ENCODE results near the gene MUC4.
"Not testable (repeated sequence)": the region's sequence is repeated elsewhere in the genome, so short reads cannot be mapped to it uniquely, and the experiment has no call there.

MUC4 gene

DNA sequence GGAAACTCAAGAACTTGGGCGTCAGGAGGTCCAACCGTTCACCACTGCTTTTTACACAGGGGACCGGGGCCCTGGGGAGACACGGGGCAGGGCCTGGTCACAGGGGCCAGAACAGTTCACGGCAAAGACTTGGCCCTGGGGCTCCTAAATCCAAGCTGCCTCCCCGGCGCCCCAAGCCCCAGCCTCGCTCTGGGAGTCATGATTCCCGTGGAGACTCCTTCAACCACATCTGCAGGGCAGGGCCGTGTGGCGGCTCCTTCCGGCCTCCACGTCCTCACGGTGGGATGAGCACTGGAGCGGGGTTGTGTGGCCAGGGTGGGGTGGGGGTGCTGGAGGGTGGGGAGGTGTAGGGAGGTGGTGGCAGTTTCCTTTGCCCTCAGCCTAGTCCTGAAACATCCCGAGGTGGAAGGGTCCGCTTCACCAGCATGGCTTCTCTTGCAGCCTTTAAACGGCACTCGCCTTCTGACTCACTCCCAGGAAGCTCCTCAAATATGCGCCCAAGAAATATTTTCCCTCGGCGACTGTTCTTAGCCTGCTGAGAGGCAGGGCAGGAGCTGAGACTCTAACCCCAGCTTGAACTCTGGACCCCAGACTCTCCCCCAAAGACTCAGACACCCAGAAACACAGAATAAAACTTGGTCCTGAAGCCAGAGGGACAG lies 1.8 kb downstream of the MUC4 start:
- no peak for DNase-seq

DNA sequence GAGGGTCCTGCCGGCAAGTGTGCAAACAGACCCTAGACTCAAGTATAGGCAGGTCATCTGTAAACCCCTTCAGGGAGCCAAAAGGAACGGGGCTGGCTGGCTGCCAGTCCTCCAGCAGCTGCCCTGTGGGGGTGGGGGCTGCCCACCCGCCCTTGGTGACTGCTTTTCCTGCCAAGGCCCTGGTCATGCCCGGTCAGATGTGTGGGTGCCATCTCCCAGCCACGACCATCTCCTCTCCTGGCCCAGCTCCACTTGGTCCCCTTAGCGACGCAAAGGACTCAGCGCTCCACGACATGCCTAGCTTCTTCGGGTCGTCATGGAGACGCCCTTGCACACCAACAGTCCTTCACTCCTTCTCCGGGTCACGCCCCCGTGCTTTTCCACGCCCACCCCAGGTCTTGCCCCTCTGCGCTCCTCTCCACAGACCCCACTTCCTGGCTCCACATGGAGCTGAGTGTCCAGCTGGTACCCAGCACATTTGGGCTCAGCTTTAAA lies 2.4 kb downstream of the MUC4 start:
- no peak for DNase-seq

DNA sequence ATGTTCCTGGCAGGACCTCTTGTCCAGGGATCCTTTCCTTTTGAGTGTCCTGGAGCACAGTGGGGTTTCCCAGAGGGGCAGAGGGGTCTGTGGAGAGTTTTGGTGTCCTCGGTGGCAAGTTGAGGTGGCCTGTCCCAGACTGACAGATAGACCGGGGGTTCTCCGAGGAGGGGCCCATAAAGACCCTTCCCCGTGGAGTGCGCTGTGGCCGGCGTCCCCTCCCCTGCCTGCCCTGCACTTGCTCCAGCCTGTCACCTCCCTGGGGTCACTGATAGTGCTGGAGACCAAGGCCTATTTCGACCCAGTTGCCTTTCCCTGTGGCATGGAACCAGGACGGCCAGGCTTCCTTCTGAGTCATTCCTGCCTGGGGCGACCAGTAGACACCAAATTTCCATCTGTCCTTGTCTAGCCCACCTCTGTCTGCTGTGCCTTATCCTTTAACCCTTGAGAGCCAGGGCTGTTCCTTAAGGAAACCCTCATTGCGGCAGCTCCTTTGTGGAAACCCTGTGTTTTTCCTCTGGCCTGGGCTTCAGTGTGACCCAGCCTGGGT lies 2.9 kb downstream of the MUC4 start:
- no peak for DNase-seq

DNA sequence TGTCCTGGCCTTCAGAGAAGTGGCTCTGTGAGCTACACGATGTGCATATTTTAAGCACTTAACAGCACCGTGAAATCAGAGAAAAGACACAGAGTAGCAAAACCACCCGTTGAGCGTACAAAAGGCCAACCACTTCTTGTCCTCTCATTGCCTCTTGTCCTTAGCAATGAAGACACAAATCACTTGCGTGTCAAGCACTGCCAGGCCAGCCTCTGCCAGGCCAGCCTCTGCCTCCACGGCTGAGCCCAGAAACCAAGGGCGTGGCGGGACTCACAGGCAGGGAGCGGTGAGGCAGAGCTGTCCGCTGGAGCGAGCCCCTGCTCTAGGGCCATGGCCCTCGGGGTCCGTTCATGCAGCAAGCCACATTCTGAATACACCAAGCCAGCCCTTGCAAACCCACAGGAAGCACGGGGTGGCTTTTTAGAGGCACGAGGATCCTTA lies 4.0 kb downstream of the MUC4 start:
- DNase-seq: no peak

DNA sequence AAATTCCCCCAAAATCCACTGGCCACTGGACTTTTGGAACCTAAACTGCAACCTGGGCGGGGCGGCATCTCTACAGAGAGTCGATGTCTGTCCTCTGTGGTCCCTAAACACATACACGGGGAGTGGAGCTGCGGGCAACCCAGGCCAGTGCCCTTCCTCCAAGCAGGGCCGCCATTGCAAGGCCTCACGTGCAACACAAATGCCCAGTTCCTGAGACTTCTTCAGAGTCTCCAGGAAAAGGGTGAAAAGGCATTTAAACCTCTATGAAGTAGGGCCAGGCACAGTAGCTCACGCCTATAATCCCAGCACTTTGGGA lies 4.9 kb downstream of the MUC4 start:
- no peak for DNase-seq

DNA sequence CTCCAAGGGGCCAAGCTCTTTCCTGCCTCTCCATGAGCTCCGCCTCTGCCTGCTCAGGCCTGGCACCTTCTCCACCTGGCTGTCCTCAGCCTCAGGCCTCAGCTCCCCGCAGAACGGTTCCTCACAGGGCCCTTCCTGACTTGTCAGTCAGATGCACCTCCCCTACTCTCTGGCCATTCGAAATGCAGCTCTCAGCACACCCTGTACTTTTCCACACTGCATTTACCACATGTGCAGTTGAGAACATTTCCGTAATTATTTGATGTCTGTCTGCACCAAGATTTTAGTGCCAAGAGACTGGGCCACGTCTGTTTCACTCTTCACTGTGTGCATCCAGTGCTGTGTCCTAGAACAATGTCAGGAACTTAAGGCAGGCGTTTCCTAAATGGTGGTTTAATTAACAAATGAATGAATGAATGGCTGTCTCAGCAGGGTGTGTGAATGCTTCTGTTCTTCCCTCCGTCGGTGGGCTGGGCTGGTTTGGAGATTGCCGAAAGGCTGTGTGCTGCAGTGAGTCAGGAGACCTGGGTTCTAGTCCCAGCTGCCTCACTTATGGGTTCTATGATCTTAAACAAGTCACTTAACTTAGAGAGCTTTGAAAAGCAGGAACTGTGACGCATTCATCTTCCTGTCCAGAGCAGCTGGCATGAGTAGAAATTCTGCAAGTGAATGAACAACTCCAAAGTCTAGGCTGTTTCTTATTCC lies 5.4 kb downstream of the MUC4 start:
- DNase-seq: no peak

DNA sequence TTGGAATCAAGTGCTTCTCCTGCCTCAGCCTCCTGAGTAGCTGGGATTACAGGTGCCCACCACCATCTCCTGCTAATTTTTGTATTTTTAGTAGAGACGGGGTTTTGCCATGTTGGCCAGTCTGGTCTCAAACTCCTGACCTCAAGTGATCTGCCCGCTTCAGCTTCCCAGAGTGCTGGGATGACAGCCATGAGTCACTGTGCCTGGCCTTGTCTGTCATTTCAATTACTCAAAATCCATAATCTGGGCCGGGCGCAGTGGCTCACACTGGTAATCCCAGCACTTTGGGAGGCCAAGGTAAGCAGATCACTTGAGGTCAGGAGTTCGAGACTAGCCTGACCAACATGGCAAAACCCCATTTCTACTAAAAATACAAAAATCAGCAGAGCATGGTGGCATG lies 6.1 kb downstream of the MUC4 start:
- not testable (repeated sequence) for DNase-seq

DNA sequence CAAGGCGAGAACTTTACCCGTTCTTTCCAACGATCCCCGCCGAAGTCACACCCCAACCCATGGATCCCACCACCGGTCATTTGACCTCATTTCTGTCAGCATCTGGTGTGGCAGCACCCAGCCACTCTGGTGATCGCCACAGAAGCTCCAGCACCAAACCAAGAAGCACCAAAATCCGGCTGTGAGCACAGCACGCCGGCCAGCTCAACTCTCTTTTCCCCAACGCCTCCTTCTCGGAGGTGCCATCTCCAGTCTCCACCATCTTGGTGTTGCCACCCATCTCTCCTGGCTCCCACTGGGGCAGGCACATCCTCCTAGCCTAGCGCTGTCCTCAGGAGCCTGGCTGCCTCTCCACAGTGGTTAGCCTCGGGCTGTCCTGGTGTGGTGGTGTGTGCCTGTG lies 6.5 kb downstream of the MUC4 start:
- no peak for DNase-seq

DNA sequence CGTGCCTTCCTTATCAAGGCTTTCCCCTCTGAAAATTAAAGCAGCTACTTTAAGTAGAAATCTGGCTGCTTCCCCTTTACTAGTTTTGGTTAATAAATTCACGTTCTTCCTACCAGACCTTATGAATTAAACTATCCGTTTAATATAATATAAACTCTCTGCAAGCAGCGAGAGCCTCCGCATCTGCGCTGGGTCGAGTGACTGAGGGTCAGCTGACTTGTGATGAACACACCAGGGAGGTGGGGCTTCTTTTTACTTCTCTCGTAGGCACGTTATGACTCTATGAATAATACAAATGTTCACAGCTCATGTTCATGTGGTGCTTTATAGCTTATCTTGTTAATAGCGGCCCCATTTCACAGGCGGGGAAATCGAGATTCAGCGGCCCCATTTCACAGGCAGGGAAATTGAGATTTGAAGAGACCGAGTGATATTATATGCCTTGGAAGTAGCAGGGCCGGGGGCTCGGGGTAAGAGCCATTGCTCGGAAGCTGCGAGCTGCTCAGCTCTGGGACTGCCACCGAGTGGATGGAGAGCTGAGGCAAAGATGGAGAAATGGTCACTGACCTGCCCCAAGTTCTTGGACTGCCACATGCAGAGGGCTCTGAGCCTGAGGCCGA lies 8.3 kb downstream of the MUC4 start:
- no peak for DNase-seq

DNA sequence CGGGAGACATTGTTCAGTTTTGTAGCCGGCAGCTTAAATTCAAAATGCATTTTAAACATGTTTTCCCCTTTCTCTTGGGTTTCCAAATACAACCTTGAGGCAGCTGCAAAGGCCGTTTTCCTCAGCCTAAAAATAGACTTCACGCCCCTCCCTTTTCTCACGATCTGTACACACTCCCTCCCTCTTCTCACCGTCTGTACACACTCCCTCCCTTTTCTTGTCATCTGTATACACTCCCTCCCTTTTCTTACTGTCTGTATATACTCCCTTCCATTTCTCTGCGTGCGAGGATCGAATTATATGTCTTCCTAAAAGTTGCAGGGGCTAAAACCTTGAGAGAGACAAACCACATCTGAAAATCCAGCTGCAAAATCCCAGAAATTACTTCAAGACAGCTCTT lies 8.9 kb downstream of the MUC4 start:
- no peak for DNase-seq

DNA sequence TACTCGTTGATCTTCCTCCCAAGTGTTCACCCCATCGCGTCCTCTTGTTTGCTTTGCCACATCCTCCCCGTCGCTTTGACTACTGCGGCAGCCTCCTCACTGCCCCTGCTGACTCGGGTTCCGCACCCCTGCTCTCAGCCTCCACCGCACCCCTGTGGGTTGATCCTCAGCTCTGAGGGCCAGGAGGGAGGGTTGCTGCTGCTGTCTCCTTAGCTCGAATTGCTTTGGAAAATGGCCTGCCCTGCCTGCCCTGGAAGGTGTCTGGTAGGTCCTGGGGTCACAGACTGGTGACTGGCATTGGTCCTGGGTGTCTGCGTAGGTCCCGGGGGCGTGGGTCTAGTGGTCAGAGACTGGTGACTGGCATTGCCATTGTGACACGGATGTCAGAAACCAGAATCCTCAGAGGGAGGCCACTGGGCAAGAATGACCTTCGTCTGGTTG lies 9.4 kb downstream of the MUC4 start:
- peak in 4 of 6 experiments; percentile 5 to 45 (median 34) for DNase-seq

DNA sequence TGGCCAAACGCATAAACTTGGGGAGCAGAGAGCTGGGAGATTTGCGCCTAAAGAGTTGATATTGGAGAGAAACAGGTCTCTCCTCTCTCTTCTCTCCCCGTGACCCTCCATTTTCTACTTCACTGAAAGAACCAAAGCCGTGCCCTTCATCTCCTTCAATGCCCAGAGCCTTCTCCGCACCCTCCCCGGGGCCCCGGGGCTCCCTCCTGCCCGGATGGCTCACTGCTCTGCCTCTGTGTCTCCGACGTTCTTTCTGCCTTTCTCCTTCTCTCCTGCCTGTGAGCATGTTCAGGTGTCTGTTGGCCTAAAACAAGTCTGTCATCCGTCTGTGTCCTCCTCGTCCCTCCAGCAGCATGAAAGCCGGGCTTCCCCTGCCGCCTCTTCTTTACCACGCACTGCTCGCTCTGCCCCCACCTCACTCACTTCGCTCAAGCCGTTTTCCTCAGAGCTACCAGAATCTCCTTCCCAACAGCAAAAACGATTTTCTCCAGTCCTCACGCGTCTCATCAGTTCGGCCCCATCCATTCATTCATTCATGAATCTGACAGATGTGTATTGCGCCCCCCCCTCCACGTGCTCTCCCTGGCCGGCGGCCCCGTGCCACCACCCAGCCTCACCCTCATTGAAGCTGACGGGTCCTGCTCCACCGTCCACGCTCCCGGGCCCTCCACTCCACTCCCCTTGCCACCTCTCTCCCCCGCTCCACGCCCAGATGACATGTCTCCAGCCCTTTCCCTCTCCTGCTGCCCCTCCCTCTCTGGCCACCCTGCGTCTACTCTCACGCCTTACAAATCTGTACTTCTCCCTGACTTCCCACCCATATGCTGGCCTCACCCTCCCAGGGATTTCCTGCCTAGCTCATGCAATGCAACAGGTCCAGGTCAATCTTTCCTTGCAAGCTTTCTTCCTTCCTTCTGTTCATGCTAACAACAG lies 10.2 kb downstream of the MUC4 start:
- no peak for DNase-seq

DNA sequence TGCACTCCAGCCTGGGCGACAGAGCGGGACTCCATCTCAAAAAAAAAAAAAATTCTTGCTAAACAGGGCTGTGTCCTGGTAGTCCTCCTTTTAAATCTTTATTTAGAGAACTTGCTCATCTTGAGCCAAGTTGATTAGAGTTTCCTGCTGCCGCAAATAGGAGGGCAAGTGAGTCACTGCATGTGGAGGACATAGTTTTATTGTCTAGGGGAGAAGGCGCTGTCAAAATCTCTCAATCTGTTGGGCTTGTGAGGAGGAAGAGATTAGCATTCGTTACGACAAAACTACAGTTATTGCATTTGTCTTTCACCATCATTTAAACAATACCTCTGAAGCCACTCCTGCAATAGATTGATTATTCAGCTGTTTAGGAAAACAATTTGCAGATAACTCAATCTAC lies 11.5 kb downstream of the MUC4 start:
- no peak for DNase-seq

DNA sequence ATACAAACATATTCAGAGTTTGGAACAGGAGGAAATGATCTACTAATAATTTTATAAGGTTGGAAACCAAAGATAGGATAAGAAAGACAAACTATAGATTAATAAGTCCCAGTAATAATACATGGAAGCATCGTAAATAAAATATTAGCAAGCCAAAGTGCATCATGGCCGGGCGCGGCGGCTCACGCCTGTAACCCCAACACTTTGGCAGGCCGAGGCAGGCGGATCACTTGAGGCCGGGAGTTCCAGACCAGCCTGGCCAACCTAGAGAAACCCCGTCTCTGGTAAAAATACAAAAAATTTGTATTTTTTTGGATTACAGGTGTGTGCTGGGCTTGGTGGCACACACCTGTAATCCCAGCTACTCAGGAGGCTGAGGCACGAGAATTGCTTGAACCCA lies 14.9 kb downstream of the MUC4 start:
- DNase-seq: no peak

DNA sequence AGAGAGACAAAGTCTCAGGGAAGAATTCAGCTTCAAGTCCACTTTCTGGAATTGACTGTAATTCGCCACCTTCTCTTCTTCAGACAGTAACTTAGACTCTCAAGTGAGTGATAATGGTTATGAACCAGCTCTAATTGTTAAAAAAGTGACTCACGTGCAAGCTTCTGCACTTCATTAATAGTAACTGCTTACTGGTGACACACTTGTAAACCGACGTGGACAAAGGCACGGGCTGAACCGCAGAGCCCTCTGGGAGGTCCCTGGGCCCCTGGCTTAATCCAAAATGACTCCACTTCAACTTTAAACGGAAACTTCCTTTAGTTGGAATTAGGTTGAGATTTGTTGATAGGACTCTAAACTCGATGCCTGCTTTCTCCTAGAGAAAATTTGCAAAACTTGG lies 17.0 kb downstream of the MUC4 start:
- DNase-seq: no peak

DNA sequence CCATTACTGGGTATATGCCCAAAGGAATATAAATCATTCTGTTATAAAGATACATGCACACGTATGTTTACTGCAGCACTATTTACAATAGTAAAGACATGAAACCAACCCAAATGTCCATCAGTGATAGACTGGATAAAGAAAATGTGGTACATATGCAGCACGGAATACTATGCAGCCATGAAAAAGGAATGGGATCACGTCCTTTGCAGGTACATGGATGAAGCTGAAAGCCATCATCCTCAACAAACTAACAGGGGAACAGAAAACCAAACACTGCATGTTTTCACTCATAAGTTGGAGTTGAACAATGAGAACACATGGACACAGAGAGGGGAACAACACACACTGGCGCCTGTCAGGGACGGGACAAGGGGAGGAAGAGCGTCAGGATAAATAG lies 19.1 kb downstream of the MUC4 start:
- not testable (repeated sequence) for DNase-seq

DNA sequence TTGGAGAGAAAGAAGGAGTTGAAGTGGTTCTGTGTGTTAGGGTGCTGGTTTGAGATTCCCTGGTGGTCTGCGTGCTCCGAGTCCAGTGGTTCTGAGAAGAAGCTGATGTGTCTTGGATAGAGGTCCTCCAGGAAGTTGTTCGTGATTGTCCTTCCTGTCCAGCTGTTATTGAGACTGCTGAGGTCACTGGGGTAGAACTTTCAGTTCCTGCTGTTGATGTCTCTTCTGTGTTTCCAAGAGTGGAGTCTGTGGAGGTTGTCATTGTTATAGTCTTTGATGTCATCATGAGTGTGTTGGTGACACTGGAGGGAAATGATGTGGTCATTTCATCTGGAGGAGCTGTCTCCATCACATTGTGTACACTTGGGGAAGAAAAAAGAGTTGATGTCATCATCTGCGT lies 20.8 kb downstream of the MUC4 start:
- DNase-seq: no peak

DNA sequence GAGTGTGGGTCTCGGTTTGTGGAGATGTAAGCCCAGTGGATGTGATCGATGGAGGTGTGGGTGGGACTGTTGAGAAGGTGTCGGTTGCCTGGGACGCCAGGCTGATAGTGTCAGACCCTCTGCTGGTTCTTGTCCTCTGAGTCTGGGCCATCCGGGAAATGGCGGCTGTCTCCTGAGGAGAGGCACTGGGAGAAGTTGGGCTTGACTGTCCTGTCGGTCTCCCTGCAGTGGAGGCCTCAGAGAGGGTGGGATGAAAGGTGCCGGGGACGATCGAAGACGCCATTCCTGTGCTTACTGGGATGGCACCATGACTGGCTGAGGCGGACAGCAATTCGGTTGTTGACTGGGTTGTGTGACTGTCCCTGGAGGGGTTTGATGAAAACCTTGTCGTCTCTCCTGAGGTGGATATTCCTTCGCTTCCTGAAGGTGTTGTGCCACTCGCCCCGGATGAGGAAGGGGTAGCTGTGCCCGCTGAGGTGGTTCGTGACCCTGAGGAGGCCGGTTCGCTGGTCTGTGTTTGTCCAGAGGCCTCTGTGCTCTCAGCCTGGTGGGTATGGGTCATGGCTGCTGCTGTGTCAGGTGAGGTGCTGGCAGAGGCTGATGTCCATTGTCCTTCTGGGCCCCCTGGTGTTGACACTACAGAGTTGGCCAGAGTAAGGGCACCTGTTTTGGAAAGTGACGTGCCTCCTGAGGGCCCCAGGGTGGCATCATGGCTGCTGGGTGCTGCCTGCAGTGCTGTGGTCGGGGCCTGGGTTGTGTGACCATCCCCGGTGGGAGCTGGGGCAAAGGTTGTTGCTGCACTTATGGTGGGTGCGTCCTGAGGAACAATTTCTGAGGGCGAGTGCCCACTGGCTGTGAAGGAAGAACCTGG lies 22.8 kb downstream of the MUC4 start:
- no peak for DNase-seq

DNA sequence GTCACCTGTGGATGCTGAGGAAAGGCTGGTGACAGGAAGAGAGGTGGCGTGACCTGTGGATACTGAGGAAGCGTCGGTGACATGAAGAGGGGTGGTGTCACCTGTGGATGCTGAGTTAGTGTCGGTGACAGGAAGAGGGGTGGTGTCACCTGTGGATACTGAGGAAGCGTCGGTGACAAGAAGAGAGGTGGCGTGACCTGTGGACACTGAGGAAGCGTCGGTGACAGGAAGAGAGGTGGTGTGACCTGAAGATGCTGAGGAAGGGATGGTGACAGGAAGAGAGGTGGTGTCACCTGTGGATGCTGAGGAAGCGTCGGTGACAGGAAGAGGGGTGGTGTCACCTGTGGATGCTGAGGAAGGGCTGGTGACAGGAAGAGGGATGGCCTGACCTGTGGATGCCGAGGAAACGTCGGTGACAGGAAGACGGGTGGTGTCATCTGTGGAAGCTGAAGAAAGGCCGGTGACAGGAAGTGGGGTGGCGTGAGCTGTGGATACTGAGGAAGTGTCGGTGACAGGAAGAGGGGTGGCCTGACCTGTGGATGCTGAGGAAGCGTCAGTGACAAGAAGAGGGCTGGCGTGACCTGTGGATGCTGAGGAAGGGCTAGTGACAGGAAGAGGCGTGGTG lies 25.8 kb downstream of the MUC4 start:
- not testable (repeated sequence) for DNase-seq

DNA sequence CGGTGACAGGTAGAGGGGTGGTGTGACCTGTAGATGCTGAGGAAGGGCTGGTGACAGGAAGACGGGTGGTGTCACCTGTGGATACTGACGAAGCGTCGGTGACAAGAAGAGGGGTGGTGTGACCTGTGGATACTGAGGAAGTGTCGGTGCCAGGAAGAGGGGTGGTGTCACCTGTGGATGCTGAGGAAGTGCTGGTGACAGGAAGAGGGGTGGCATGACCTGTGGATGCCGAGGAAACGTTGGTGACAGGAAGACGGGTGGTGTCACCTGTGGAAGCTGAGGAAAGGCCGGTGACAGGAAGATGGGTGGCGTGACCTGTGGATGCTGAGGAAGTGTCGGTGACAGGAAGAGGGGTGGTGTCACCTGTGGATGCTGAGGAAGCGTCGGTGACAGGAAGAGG lies 27.7 kb downstream of the MUC4 start:
- not testable (repeated sequence) for DNase-seq

DNA sequence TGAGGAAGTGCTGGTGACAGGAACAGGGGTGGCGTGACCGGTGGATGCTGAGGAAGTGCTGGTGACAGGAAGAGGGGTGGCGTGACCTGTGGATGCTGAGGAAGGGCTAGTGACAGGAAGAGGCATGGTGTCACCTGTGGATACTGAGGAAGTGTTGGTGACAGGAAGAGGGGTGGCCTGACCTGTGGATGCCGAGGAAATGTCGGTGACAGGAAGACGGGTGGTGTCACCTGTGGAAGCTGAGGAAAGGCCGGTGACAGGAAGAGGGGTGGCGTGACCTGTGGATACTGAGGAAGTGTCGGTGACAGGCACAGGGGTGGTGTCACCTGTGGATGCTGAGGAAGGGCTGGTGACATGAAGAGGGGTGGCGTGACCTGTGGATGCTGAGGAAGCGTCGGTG lies 30.5 kb downstream of the MUC4 start:
- not testable (repeated sequence) for DNase-seq
